K562 (cell line): ENCODE data around the gene PRCC. TPM values are rescaled to one million over a fixed set of nuclear protein-coding genes. Genes with fewer than 3 reads are reported as not detected.
A peak's percentile ranks its signal among the peaks of the same experiment; 100 is the strongest.

Source experiments
- CBFA2T3 ChIP-seq: fragments of 450-650 bp; IDR thresholded peaks from 2 replicates; pipeline ENCODE4 v1.6.1; 2017
- CBX8 ChIP-seq: fragments of 200-600 bp; sonication (generic); IDR thresholded peaks from 2 replicates; pipeline ENCODE4 v1.6.1; 2012; ENCODE audit warnings: borderline replicate concordance, mixed run types, low read depth, mild to moderate bottlenecking, moderate library complexity, mixed read lengths, low read length, control low read depth, inconsistent platforms; ENCODE audit not compliant: poor library complexity, severe bottlenecking; ENCODE audit errors: extremely low read depth
- CLOCK ChIP-seq: fragments of 250-450 bp; sonication (Bioruptor Pico); IDR thresholded peaks from 2 replicates; pipeline ENCODE4 v1.4.0; 2020; ENCODE audit warnings: mild to moderate bottlenecking, moderate library complexity, borderline replicate concordance
- DDX20 ChIP-seq: fragments of 450-650 bp; IDR thresholded peaks from 2 replicates; pipeline ENCODE4 v1.6.1; 2016; ENCODE audit warnings: missing genetic modification characterization, low read depth, mild to moderate bottlenecking, missing compliant biosample characterization, moderate library complexity
- EP400 ChIP-seq: fragments of 450-650 bp; IDR thresholded peaks from 2 replicates; pipeline ENCODE4 v1.6.1; 2017; ENCODE audit warnings: antibody characterized with exemption, mild to moderate bottlenecking, moderate library complexity
- HDAC6 ChIP-seq: IDR thresholded peaks from 2 replicates; pipeline ENCODE4 v1.6.1; 2012; ENCODE audit warnings: low read depth, mild to moderate bottlenecking, control low read depth, inconsistent platforms, low read length, moderate library complexity
- ILF3 ChIP-seq: fragments of 450-650 bp; IDR thresholded peaks from 2 replicates; pipeline ENCODE4 v1.6.1; 2018; ENCODE audit warnings: antibody characterized with exemption, mild to moderate bottlenecking, moderate library complexity, borderline replicate concordance
- MBD1 ChIP-seq: fragments of 250-450 bp; sonication (Bioruptor Pico); IDR thresholded peaks from 2 replicates; pipeline ENCODE4 v1.8.0; 2022; ENCODE audit warnings: inconsistent platforms
- NR2C2 ChIP-seq, 2 experiments: fragments of 200-800 bp in 1 of 2; sonication (Bioruptor generic) in 1 of 2; sonication (generic) in 1 of 2; formaldehyde crosslinking in 1 of 2; IDR thresholded peaks; 2 replicates each; pipeline versions ENCODE4 v1.6.1 to v1.8.0; 2016 to 2022; ENCODE audit warnings: mild to moderate bottlenecking in 1 of 2, missing compliant biosample characterization in 1 of 2, missing genetic modification characterization in 1 of 2, missing genetic modification reagents in 1 of 2
- RAD51 ChIP-seq: fragments of 450-650 bp; IDR thresholded peaks from 2 replicates; pipeline ENCODE4 v1.7.1; 2016; ENCODE audit warnings: low read depth, mild to moderate bottlenecking, borderline replicate concordance
- RBM14 ChIP-seq: fragments of 200-400 bp; formaldehyde crosslinking; IDR thresholded peaks from 2 replicates; pipeline ENCODE4 v1.6.1; 2018; ENCODE audit warnings: low read depth, mild to moderate bottlenecking, low read length, moderate library complexity, borderline replicate concordance; ENCODE audit not compliant: insufficient read depth
- SRSF7 ChIP-seq: fragments of 200-400 bp; formaldehyde crosslinking; optimal IDR thresholded peaks from 2 replicates; pipeline ENCODE3; 2017; ENCODE audit warnings: mild to moderate bottlenecking, low read depth, low read length
- ZNF165 ChIP-seq: fragments of 250-450 bp; sonication (Bioruptor Pico); IDR thresholded peaks from 2 replicates; pipeline ENCODE4 v1.4.0; 2020; ENCODE audit warnings: borderline replicate concordance
- ZNF23 ChIP-seq: fragments of 250-450 bp; sonication (Bioruptor Pico); IDR thresholded peaks from 2 replicates; pipeline ENCODE4 v1.4.0; 2020; ENCODE audit warnings: mild to moderate bottlenecking
- polyA plus RNA-seq, 8 experiments: library from polyadenylated mRNA; depleted of rRNA in 4 of 8; stranded (reverse) in 5 of 8; unstranded in 3 of 8; fragments of >200 nt; fragmentation: Nextera tagmentation in 2 of 8; fragmentation: Illumina TruSeq in 1 of 8; extraction: Ambion mirVana in 2 of 8; extraction: Trizol in 1 of 8; gene quantifications; 2 replicates each; pipeline versions ENCODE4 v1.2.1 to v1.2.3, GENCODE V29; 2011 to 2014; ENCODE audit warnings: inconsistent platforms in 1 of 8, missing spikeins in 1 of 8
- total RNA-seq, 7 experiments: library from RNA; depleted of rRNA in 6 of 7; stranded (reverse); fragments of >200 nt in 6 of 7; fragmentation: Illumina TruSeq in 2 of 7; extraction: Trizol in 2 of 7; gene quantifications; 2 replicates each; pipeline versions ENCODE4 v1.2.1 to v1.2.3, GENCODE V29; 2011 to 2021; ENCODE audit warnings: low replicate concordance in 1 of 7
- TF ChIP-seq, protein P1 (sequence below): fragments of 200-800 bp; sonication (Bioruptor generic); IDR thresholded peaks from 2 replicates; pipeline ENCODE4 v1.6.1; 2017; ENCODE audit warnings: missing genetic modification characterization, missing compliant biosample characterization
- TF ChIP-seq, protein P2 (sequence below): fragments of 450-650 bp; IDR thresholded peaks from 2 replicates; pipeline ENCODE4 v1.6.1; 2016; ENCODE audit warnings: missing biosample characterization, missing genetic modification characterization
- TF ChIP-seq, protein P3 (sequence below): sonication (generic); formaldehyde crosslinking; IDR thresholded peaks from 2 replicates; pipeline ENCODE4 v1.8.1; 2022; ENCODE audit warnings: missing genetic modification reagents

Gene PRCC
- total and polyA plus RNA-seq, 9 of the 15 experiments (the other 6 are each of a cell fraction or from before 2014, with no cell fraction given): 23.9 to 201 (median 41.1) TPM

DNA sequence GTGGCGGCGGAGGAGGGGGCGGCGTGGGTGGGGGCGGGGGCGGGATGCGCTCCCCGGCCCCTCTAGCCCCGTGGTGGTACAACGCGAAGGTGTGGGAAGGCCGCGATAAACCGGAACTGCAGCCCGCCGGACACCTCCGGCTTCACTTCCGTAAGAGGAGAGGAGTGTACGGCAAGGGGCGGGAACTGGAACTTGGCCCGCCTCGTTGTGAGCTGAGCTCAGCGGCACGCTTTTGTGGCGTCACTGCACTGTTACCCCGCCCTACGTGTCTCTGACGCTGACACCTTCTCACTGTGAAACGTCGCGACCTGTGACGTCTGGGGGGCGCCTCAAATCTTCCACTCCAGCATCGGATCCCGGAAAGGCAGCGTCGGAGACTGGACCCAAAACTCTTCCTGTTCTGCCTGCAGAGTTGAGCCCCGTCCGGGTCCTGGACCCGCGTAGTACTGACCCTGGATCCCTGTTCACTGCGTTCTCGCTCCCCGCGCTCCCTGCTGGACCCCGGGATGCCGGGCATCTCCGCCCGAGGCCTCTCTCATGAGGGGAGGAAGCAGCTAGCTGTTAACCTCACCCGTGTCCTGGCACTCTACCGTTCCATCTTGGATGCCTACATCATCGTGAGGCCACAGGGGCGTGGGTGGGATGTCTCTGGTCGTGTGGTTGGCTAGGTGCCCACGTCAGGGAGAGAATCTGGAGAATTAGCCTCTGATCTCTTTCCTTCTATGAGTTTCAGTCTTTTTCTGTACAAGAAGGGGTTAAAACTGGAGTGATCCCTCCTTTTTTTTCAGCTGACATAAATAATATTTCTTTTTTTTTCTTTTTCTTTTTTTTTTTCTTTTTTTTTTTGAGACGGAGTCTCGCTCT, 38.5 kb upstream of the PRCC start, which contains the start of gene ISG20L2 (continued):
- TF ChIP-seq CLOCK (CRISPR knock-in tag) (no peak), CBX8 (no peak), ILF3 (no peak), DDX20 (tag) (no peak), CBFA2T3 (no peak), ZNF165 (CRISPR knock-in tag) (no peak), HDAC6 (no peak), NR2C2 (CRISPR knock-in tag; IDR thresholded peaks at IDR 0.05) (0 out of 2 replicates have a peak, but pooled peaks have one; percentile 67), NR2C2 (tag; IDR thresholded peaks at IDR 0.05) (peak; percentile 93; the same call in 1 of the 2 replicates), ZNF23 (CRISPR knock-in tag) (no peak), MBD1 (no peak), RAD51 (no peak), EP400 (peak; percentile 88), RBM14 (no peak), SRSF7 (no peak)
- TF ChIP-seq, protein P1, sequence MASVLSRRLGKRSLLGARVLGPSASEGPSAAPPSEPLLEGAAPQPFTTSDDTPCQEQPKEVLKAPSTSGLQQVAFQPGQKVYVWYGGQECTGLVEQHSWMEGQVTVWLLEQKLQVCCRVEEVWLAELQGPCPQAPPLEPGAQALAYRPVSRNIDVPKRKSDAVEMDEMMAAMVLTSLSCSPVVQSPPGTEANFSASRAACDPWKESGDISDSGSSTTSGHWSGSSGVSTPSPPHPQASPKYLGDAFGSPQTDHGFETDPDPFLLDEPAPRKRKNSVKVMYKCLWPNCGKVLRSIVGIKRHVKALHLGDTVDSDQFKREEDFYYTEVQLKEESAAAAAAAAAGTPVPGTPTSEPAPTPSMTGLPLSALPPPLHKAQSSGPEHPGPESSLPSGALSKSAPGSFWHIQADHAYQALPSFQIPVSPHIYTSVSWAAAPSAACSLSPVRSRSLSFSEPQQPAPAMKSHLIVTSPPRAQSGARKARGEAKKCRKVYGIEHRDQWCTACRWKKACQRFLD (CRISPR knock-in tag): no peak
- TF ChIP-seq, protein P2, sequence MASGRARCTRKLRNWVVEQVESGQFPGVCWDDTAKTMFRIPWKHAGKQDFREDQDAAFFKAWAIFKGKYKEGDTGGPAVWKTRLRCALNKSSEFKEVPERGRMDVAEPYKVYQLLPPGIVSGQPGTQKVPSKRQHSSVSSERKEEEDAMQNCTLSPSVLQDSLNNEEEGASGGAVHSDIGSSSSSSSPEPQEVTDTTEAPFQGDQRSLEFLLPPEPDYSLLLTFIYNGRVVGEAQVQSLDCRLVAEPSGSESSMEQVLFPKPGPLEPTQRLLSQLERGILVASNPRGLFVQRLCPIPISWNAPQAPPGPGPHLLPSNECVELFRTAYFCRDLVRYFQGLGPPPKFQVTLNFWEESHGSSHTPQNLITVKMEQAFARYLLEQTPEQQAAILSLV (tag): no peak
- TF ChIP-seq, protein P3, sequence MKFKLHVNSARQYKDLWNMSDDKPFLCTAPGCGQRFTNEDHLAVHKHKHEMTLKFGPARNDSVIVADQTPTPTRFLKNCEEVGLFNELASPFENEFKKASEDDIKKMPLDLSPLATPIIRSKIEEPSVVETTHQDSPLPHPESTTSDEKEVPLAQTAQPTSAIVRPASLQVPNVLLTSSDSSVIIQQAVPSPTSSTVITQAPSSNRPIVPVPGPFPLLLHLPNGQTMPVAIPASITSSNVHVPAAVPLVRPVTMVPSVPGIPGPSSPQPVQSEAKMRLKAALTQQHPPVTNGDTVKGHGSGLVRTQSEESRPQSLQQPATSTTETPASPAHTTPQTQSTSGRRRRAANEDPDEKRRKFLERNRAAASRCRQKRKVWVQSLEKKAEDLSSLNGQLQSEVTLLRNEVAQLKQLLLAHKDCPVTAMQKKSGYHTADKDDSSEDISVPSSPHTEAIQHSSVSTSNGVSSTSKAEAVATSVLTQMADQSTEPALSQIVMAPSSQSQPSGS (CRISPR knock-in tag): no peak
